GM12874 (cell line): ENCODE results near the gene ZCCHC9.

Experiments
- TF ChIP-seq, protein P1 (sequence below): IDR thresholded peaks from 2 replicates; pipeline ENCODE4 v1.5.1; 2011; ENCODE audit warnings: low read depth, mild to moderate bottlenecking, control low read depth, low read length, moderate library complexity; ENCODE audit not compliant: insufficient read depth

ZCCHC9 gene

DNA sequence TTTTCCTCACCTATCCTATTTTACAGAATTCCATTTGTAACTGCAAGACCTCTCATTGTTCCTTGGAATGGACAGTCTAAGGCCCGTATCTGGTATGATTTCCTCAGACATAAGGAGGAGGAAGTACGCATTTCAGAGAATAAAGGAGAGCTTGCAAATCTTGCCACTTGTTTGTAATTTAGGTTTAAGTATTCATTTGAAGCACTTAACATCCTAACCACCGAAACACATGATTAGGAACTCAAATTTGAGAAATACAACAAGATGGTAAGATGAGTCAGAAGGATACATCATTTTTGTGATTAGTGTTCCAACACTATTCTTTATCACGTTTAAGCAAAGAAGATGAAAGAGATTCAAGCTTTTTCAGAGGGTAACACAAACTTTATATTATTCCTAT is 3.9 kb upstream of the ZCCHC9 start:
- TF ChIP-seq, protein P1, sequence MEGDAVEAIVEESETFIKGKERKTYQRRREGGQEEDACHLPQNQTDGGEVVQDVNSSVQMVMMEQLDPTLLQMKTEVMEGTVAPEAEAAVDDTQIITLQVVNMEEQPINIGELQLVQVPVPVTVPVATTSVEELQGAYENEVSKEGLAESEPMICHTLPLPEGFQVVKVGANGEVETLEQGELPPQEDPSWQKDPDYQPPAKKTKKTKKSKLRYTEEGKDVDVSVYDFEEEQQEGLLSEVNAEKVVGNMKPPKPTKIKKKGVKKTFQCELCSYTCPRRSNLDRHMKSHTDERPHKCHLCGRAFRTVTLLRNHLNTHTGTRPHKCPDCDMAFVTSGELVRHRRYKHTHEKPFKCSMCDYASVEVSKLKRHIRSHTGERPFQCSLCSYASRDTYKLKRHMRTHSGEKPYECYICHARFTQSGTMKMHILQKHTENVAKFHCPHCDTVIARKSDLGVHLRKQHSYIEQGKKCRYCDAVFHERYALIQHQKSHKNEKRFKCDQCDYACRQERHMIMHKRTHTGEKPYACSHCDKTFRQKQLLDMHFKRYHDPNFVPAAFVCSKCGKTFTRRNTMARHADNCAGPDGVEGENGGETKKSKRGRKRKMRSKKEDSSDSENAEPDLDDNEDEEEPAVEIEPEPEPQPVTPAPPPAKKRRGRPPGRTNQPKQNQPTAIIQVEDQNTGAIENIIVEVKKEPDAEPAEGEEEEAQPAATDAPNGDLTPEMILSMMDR = no peak

DNA sequence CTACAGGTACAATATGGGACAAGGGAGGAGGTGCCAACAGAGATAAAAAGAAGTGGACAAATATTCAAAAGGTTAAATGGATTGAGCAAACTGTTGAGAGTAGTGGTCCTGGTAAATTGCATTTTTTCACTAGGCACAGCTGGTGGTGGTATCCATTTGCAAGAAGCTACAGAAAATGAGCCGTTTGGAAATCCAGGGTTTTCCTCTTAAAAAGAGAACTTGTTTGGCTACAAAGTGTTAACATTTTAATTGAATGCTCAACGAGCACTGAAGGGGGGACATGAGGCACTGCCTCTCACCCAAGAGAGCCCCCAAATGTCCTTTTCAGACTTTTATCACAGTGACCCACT is 491 bp upstream of the ZCCHC9 start:
- TF ChIP-seq, protein P1 = no peak

DNA sequence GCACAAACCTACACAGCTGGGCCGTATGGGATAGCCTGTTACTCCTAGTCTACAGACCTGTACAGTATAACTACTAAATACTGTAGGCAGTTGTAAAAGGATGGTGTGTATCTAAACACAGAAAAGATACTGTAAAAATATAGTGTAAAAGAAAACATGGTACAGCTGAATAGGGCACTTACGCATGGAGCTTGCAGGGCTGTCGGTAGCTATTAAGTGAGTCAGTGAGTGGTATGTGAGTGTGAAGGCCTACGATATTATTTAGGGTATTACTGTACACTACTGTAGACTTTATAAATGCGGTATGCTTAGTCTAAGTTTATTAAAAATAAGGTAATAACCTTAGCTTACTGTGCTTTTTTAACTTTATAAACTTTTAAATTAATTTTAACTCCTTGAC is 1.2 kb downstream of the ZCCHC9 start:
- TF ChIP-seq, protein P1 = no peak

DNA sequence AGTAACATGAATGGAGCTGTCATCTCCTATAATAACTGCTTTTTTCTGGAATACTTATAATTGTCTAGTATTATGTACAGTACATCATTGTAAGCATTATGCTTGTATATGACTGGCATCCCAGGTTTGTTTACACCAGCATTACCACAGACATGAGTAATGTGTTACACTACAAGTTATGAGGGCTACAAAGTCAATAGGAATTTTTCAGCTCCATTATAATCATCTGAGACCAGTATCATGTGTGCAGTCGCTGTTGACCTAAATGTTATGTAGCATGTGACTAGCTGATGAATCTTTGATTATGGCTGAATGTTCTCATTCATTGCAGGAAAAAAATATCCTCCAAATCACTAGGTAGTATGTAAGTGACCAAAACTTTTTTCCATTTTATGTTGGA is 2.2 kb downstream of the ZCCHC9 start:
- TF ChIP-seq, protein P1 = no peak

DNA sequence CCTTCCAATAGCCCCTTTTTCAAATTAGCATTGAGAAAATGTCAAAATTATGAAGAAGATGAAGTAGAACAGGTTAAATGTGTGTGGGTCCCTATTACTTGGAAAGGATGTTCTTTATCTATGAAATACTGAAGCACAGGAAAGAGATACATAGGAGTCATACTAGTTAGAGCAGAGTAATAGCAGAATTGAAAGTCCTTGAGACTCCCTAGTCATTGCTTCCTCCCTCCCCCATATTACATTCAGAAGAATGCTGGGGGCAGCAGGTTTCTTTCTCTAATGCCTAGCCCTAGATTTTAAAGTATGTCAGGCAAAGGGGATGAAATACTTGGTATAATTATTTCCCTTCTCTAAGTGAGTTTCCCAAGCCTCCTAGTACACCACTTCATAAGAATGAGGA is 4.4 kb downstream of the ZCCHC9 start:
- TF ChIP-seq, protein P1 = no peak

DNA sequence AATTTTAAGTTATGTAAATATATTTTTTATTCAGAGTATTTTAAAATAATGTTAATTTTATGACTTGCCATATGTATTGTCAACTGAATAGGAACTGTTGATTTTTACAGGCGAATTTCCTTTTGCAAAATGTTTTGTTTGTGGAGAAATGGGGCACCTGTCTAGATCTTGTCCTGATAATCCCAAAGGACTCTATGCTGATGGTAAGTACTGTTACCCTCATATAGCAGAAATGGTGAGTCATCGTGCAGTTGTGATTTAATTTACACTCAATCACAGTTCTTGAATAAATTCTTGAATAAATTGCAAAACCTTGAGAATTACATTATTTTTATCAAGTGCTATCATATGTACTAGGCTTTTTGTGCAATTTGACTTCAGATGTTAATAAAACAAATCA is 7.4 kb downstream of the ZCCHC9 start:
- TF ChIP-seq, protein P1 = no peak

DNA sequence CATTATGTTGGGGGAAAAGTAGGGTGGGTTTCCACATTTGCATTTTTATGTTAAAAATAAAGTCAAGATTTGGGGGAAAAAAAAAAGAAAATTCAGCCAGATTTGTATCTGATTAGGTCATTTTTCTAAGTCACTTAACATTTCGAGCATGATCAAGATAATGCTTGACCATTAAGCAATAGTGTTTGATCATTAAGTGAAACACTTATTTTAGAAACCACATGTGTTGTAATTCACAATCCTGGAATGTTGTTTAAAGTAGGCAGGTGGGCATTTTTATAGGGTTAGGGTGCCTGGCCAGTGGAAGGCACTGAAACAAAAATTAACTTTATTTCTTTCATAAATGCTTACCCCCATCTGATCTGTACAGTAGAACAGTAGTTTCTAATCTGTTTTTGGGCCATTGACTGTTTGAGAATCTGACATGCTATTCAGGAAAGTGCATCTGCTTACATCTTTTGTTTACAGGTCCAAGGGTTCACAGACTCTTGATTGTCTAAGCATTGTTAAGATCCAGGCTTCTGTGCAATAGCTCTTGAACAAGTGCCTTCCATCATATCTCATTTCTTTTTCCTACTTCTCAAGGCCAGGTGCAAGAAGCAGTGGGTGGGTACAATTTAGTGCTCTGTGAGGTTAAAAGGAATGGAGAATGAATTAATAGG is 9.1 kb downstream of the ZCCHC9 start:
- TF ChIP-seq, protein P1 = no peak
